ENCODE results near the gene RASL10B. TPM values are rescaled to one million over a fixed set of nuclear protein-coding genes. Genes with fewer than 3 reads are reported as not detected.

Gene RASL10B
- total RNA-seq, 1 donor from 2014 or later = 4.8 TPM

- no peak overlapping the region for H3K27ac Mint-ChIP-seq
- H2AFZ ChIP-seq (replicated peaks) = no peak overlapping the region
- H3F3A ChIP-seq (ENCODE audit: low read depth) = no peaks in the 10 kb centered on the region
- H3K4me1 Mint-ChIP-seq = peaks cover 12% of the 10 kb centered on the region
- H3K27me3 ChIP-seq = peaks cover 50% of the 10 kb centered on the region
- no peak for DNase-seq (ENCODE audit: low spot score)
- H3K4me2 ChIP-seq = no peak overlapping the region
- H3K9ac ChIP-seq = no peak overlapping the region
- H3K36me3 ChIP-seq = no peaks in the 10 kb centered on the region
- H3K27ac ChIP-seq = no peak overlapping the region
- H3K9me3 Mint-ChIP-seq = no peaks in the 10 kb centered on the region
- H3K4me1 ChIP-seq = no peaks in the 10 kb centered on the region
- no peaks in the 10 kb centered on the region for H3K36me3 Mint-ChIP-seq
- no peak overlapping the region for H3K4me3 Mint-ChIP-seq
- no peaks in the 10 kb centered on the region for H4K20me1 ChIP-seq (ENCODE audit: low read depth)
- H3K4me3 ChIP-seq = no peak overlapping the region
- peaks cover 13% of the 10 kb centered on the region for H3K27me3 Mint-ChIP-seq (ENCODE audit: insufficient read depth, low read depth)
- TF ChIP-seq CTCF (IDR thresholded peaks at IDR 0.05) (no peak), EZH2 (IDR thresholded peaks at IDR 0.05) (no peak), EZH2phosphoT487 (IDR thresholded peaks at IDR 0.05) (no peak)
- no peaks in the 10 kb centered on the region for H3K9me3 ChIP-seq (ENCODE audit: low read depth)
- H3K79me2 ChIP-seq (ENCODE audit: low read depth) = no peaks in the 10 kb centered on the region
These were observed 57.3 kb downstream of the RASL10B start for GRCh38 chr17:35788477-35789368.

GRCh38 chr17:35790841-35791240, 59.4 kb downstream of the RASL10B start:
- Histone ChIP-seq H3K9ac (no peak overlapping the region), H2AFZ (replicated peaks) (no peak overlapping the region), H3K27ac (no peak overlapping the region), H3K4me2 (no peak overlapping the region), H4K20me1 (ENCODE audit: low read depth) (peaks cover 10% of the 10 kb centered on the region), H3K27me3 (peaks cover 71% of the 10 kb centered on the region), H3K9me3 (ENCODE audit: low read depth) (no peaks in the 10 kb centered on the region), H3K4me3 (no peak overlapping the region), H3K36me3 (no peaks in the 10 kb centered on the region), H3K79me2 (ENCODE audit: low read depth) (no peaks in the 10 kb centered on the region), H3F3A (ENCODE audit: low read depth) (no peaks in the 10 kb centered on the region), H3K4me1 (no peaks in the 10 kb centered on the region)
- Mint-ChIP-seq H3K9me3 (no peaks in the 10 kb centered on the region), H3K4me3 (no peak overlapping the region), H3K36me3 (no peaks in the 10 kb centered on the region), H3K27me3 (ENCODE audit: insufficient read depth, low read depth) (peaks cover 28% of the 10 kb centered on the region), H3K4me1 (peaks cover 15% of the 10 kb centered on the region), H3K27ac (no peak overlapping the region)
- no peak for DNase-seq (ENCODE audit: low spot score)
- no peak for TF ChIP-seq EZH2phosphoT487 (IDR thresholded peaks at IDR 0.05)
- no peak for TF ChIP-seq EZH2 (IDR thresholded peaks at IDR 0.05)

- Histone ChIP-seq H3K9me3 (ENCODE audit: low read depth) (no peaks in the 10 kb centered on the region), H3K9ac (no peak overlapping the region), H3K4me1 (no peaks in the 10 kb centered on the region), H4K20me1 (ENCODE audit: low read depth) (peaks cover 10% of the 10 kb centered on the region), H3K79me2 (ENCODE audit: low read depth) (no peaks in the 10 kb centered on the region), H3K27ac (no peak overlapping the region), H3K4me3 (no peak overlapping the region), H2AFZ (replicated peaks) (no peak overlapping the region), H3F3A (ENCODE audit: low read depth) (no peaks in the 10 kb centered on the region), H3K4me2 (no peak overlapping the region), H3K27me3 (peaks cover 81% of the 10 kb centered on the region), H3K36me3 (no peaks in the 10 kb centered on the region)
- peaks cover 17% of the 10 kb centered on the region for H3K4me1 Mint-ChIP-seq
- H3K4me3 Mint-ChIP-seq = no peak overlapping the region
- no peaks in the 10 kb centered on the region for H3K36me3 Mint-ChIP-seq
- peaks cover 34% of the 10 kb centered on the region for H3K27me3 Mint-ChIP-seq (ENCODE audit: insufficient read depth, low read depth)
- no peaks in the 10 kb centered on the region for H3K9me3 Mint-ChIP-seq
- no peak for DNase-seq (ENCODE audit: low spot score)
- no peak overlapping the region for H3K27ac Mint-ChIP-seq
- TF ChIP-seq EZH2 (IDR thresholded peaks at IDR 0.05) (no peak), CTCF (IDR thresholded peaks at IDR 0.05) (no peak), EZH2phosphoT487 (IDR thresholded peaks at IDR 0.05) (no peak)
These were observed 60.4 kb downstream of the RASL10B start for GRCh38 chr17:35791681-35792350.

Other genes with a start within 250 kb of the RASL10B start
- gene SLFN12L, start 194.0 kb upstream of the RASL10B start, total RNA-seq (ENCODE audit: low replicate concordance) = not detected in 2 replicates
- not detected in 2 replicates for gene SLFN14, start 170.8 kb upstream of the RASL10B start, total RNA-seq (ENCODE audit: low replicate concordance)
- gene PEX12, start 153.1 kb upstream of the RASL10B start, total RNA-seq (ENCODE audit: low replicate concordance) = 6.5 and 7.0 TPM in 2 replicates
- gene AP2B1, start 144.3 kb upstream of the RASL10B start, total RNA-seq (ENCODE audit: low replicate concordance) = 120 and 125 TPM in 2 replicates
- gene GAS2L2, start 21.6 kb downstream of the RASL10B start, total RNA-seq (ENCODE audit: low replicate concordance) = 0.09 TPM in 1 of 2 replicates, not detected in the other
- not detected in 2 replicates for gene C17orf50, start 29.2 kb downstream of the RASL10B start, total RNA-seq (ENCODE audit: low replicate concordance)
- not detected in 2 replicates for gene MMP28, start 64.0 kb downstream of the RASL10B start, total RNA-seq (ENCODE audit: low replicate concordance)
- gene TAF15, start 77.8 kb downstream of the RASL10B start, total RNA-seq (ENCODE audit: low replicate concordance) = 84.8 and 90.1 TPM in 2 replicates
- not detected in 2 replicates for gene HEATR9, start 137.3 kb downstream of the RASL10B start, total RNA-seq (ENCODE audit: low replicate concordance)
- not detected in 2 replicates for gene CCL5, start 148.7 kb downstream of the RASL10B start, total RNA-seq (ENCODE audit: low replicate concordance)
- gene RDM1, start 199.1 kb downstream of the RASL10B start, total RNA-seq (ENCODE audit: low replicate concordance) = 22.8 and 28.8 TPM in 2 replicates
- not detected in 2 replicates for gene LYZL6, start 212.1 kb downstream of the RASL10B start, total RNA-seq (ENCODE audit: low replicate concordance)
- gene CCL16, start 249.9 kb downstream of the RASL10B start, total RNA-seq (ENCODE audit: low replicate concordance) = not detected in 2 replicates

All from neural progenitor cell (in vitro differentiated cells).